ENCODE results near the gene CD47.

- TF ChIP-seq EZH2 (IDR thresholded peaks at IDR 0.05) (no peak), POLR2A (IDR thresholded peaks at IDR 0.05; ENCODE audit: borderline replicate concordance, extremely low read depth, insufficient read depth, insufficient read length) (no peak), CEBPB (IDR thresholded peaks at IDR 0.05; ENCODE audit: low read depth) (no peak), MAX (IDR thresholded peaks at IDR 0.05) (no peak), TCF7L2 (IDR thresholded peaks at IDR 0.05; ENCODE audit: borderline replicate concordance, extremely low read depth, insufficient read depth, insufficient read length) (no peak), CTCF (IDR thresholded peaks at IDR 0.05 in 2 of 3, conservative IDR thresholded peaks at IDR 0.05 in 1 of 3; ENCODE audit: borderline replicate concordance in 1 of 3, insufficient read depth in 1 of 3, low read depth in 2 of 3, low read length in 2 of 3) (no peak), REST (IDR thresholded peaks at IDR 0.05; ENCODE audit: low read depth) (no peak), POLR2AphosphoS5 (IDR thresholded peaks at IDR 0.05; ENCODE audit: low read depth, low read length) (no peak)
Observed at GRCh38 chr3:108053483-108053882, 37.3 kb downstream of the CD47 start.
